OCI-LY1 (cell line): Measurements from ENCODE around the gene ABCB8.

ENCODE experiments used
- CTCF ChIP-seq: fragments of 200-600 bp; sonication (generic), shearing (Covaris generic); IDR thresholded peaks from 2 replicates; pipeline ENCODE4 v1.5.1; 2017; ENCODE audit warnings: mild to moderate bottlenecking, antibody characterized with exemption, low read length, moderate library complexity, mixed read lengths
- EZH2 ChIP-seq: fragments of 200-600 bp; sonication (generic), shearing (Covaris generic); IDR thresholded peaks from 2 replicates; pipeline ENCODE4 v1.8.0; 2017; ENCODE audit warnings: borderline replicate concordance, mixed run types, mild to moderate bottlenecking, antibody characterized with exemption, low read length, moderate library complexity, mixed read lengths

- TF ChIP-seq CTCF, result no peak
- TF ChIP-seq EZH2, result no peak
Measured at GRCh38 chr7:151075662-151075971, 47.4 kb downstream of the ABCB8 start.
